Inflammatory macrophage treated with lipopolysaccharide for 1 hour (primary cell): ENCODE measurements around the gene RET.

Experiments used
- DNase-seq, 2 donors: peaks; one replicate each; pipeline ENCODE4 v3.0.0-alpha.2; 2020 to 2022

The RET gene

DNA sequence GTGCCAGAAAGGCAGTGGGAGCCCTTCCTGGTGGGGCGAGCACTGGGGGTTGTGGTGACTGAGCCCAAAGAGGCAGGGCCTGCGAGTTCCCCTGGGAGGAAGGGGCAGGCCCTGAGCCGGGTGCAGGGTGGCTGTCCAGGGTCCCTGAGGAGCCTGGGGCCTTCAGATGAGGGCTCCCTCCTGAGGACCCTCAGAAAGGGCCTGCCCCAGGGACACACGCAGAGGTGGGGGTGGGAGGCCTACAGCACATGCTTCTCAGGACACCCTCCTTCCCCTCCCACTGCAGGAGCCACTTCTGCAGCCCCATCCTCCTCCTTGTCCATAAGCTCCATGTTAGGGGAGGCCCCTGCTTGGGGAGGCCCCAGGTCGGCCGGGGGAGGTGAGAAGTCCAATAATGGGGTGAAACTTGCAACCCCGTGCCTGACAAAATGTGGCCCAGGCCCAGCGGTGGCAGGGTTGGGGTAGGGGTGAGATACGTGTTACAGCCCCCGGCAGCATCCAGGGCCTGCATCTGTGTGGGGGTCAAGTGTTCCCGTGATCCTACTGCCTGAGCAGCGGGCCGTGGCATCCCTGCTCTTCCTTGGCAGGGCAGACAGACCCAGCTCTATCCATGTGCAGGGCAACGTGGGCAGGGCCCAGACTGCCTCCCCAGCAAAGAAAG, 31.8 kb upstream of the RET start:
- no peak for DNase-seq

DNA sequence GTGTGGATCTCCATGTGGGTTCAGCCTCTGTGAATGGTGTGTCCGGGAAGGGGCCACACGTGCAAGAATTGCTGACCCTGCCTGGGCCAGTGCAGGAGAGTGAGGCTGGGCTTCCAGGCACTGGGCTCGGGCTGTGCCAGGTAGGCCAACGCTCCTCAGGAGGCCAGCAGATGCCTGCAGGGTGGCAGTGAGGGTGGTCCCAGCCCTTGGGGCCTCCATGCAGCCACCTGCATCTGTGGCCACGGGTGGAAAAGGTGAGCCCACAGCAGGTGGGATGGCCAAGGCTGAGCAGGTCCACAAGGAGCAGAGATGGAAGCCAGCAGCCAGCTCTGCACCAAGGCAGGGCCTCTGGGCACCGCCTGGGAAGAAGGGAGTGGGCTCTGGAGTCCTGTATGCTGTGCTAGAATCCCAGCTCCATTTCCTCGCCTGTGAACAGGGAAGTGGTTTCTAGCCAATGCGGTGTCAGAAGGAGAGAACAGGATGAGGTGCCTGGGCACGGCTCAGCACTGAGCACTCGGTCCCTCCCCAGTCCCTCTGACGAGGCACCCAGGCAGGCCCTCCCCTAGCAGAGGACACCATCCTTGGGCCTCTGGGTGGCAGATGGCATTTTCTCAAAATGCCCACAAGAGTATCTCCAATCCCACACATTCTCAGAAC, 31.1 kb upstream of the RET start:
- DNase-seq = no peak

DNA sequence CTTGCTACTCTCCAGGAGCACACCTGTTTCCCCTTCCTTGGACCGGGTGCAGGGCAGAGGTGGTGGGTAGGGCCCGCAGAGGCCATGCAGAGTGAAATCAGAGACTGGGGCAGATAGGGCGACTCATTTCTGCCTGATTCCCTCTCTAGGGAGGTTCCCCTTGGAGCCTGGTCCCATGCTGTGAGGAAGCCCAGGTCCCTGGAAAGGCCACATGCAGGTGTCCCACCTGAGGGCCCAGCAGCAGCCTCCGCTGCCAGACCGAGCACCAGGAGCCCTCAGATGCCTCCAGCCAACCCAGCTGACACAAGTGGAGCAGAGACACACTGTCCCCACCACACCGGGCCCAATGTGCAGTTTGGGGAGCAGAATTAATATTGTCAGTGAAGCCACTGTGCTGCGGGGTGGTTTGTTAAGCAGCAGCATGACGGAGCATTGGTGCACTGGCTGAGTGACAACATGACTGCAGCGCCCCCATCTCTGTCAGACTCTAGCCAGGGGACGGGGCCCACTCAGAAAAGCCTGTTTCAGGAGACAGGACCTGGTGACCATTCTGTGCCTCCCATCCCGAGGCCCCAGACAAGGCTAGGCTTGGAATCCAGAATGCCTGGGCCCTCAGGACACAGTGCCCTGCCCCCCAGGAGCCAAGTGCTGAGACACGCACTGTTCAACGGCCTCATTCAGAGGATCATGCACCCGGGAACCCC, 30.4 kb upstream of the RET start:
- DNase-seq = no peak

DNA sequence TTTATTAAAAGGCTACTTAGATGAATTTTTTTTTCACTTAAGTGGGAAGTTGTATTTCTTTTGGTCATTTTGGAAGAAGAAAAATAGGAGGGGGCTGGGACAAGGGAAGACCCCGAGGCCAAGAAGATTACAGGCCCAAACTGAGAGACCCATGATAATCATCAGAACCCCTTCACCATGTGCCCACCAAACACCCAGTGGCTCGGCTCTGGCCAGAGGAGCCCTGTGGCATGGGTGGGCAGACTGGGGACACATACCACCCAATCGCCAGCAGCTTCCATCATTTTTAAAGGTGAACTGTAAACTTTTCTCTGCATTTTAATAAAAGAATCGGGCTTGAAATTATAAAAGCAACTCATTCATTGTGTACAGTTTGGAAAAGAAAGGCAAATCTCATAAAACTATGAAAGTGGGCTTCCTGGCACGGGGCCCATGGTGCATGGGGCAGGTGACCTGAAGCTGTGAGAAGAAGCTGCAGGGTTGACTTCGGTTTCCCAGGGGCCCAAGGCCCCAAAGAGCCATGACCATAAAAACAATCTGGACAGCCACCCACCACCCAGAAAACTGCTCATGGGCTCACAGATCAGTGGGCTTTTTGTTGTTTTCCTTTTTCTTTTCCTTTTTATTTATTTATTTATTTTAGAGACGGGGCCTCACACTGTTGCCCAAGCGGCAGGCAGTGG, 29.4 kb upstream of the RET start:
- DNase-seq = no peak

DNA sequence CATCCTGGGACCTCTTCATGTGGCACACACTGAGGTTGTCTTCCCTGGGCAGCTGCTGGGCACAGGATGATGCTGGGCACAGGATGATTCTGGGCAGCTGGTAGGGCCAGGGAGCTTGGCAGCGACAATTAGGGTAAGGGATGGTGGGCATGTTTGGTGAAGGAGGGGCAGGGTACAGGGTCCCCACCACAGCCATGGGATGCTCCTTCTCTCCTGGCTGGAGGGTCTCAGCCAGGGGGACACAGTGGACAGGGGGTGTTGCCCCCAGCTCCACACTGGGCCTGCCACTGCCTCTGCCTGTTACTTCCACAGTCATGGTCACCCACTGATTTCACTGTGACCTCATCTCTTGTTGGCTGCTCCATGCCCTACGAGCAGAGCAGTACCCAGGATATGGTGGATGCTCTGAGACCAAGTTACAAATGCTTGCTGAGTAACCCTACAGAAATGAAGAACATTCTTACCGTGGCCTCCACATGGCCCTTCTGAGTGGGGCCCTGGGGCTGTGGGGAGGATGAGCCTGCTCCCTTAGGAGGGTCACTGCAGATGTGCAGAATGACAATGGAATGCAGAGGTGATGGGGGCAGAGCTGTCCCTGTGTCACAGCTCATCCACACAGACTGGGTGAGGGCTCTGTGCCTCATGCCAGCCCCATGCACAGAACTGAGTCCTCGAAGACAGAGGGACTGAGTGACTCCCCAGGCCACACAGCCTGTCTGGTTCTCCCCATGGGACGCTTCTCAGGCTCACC, 28.4 kb upstream of the RET start:
- DNase-seq = no peak

DNA sequence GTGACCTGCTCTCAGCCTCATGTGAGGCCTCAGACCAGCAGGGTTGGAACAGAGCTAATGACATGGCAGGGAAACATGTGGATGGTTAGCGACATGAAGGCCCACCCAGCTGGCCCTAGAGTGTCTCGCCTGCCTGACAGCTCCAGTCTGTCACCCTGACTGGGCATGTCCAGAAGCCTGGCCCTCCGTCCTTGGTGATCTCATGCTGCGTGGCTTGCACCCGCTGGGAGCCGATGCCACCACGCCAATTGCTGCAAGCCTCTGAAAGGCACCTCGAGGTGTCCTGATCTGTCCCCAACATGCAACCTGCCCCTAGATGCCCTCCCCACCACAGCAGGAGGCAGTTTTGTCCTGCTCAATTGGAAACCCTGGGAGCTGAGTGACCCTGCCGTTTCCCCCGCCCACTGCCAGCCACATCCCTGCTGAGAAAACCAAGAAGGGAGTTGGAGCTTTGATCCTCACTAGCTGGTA, 27.8 kb upstream of the RET start:
- no peak for DNase-seq

DNA sequence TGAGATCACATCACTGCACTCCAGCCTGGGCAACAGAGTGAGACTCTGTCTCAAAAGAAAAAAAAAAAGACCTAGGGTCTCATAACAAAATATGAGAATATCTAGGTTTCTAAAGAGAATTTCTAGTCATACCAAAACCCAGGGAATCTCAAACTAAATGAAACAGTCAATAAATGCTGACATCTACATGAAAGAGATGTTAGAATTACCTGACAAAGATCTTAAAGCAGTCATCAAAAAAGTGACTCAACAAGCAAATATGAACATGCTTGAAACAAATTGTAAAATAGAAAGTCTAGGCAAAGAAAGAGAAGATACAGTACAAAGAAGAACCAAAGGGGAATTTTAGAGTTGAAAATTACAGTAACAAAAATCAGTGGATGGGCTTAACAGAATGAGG, 26.9 kb upstream of the RET start:
- no peak for DNase-seq

DNA sequence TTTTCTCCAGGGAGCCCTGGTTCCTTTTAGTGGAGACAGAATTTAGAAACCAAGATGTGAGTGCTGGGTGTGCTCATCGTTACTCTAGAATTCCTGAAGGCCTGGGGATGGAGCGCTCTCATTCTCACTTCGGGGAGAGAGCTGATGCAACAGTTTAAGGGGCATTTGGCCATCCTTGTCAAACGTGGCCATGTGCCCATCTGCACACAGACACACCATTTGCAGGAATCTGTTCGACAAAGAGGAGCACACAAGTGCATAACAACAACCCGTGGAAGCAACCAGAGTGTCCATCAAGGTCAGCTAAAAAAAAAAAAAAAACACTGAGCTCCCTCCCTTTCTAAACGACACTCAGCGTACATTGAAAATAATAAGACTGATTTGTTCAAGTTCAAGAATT, 23.0 kb upstream of the RET start:
- no peak for DNase-seq

DNA sequence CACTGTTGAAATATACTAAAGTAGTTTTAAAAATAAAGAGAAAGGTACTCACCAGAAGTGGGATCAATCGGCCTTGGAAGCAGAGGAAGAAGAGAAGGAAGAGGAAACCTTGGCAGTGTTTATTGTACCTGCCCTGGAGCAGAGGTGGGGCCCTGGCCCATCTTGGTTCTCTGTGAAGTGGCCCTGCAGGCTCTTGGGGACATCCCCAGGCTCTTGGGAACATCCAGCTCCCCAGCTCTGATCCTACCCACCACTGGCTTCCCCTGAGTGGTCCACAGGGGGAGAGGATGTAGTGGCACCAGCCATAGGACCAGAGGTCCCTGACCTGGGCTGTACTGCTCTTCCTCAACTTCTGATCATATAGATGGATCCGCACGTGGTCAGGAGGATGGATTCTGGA, 22.3 kb upstream of the RET start:
- no peak for DNase-seq

DNA sequence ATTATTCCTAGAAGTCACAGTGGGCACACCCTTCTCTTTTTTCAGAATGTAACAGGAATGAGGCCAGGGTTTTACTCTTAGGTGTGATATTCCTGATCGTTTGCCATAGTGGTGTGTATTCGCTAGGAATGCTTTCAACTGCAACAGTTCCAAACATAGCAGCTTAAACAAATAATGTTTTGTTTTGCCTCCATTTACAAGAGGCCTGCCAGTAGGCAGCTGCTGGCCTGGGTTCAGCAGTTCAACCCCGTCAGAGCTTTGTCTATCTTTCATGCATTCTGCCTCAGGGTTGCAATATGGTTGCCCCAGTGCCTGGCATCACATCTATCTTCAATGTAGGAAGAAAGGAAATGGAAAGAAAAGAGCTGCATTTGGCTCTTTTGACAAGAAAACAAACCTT, 21.7 kb upstream of the RET start:
- DNase-seq = no peak

DNA sequence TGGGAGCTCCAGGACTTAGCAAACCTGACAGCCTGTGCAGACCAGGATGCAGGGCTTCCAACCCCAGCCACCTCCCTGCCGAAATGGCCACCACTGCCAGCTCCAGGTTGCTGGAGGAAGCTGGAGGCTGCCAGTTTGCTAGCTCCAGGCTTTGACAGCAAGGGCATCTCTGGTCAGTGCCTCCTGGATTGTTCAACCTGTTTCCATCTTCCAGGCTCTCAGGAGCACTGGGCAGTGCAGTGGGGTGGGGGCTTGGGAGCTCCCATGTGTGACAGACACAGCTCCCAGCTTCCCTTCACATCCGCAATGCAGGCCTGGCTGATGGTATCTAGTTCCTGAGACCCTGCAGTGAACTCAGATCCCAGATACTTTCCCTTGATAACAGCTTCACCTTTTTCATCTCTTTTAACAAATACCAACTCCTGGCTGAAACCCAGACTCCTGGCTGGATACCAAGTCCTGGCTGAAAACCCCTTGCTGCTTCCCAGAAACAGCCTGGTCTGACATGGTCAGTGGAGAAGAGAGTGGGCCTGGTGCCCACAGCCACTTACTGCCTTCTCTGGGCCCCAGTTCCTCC, 20.8 kb upstream of the RET start:
- DNase-seq = no peak

DNA sequence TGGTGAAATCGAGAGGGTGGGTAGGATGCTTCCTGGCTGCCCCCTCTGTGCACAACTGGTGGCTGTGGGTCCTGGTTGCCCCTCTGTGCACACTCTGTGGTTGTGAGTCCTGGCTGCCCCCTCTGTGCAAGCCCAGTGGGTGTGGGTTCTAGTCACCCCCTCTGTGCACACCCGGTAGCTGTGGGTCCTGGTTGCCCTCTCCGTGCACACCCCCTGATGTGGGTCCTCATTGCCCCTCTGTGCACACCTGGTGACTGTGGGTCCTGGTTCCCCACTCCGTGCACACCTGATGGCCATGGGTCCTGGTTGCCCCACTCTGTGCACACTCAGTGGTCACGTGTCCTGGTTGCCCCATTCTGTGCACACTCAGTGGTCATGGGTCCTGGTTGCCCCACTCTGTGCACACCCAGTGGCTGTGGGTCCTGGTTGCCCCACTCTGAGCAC, 20.3 kb upstream of the RET start:
- no peak for DNase-seq

DNA sequence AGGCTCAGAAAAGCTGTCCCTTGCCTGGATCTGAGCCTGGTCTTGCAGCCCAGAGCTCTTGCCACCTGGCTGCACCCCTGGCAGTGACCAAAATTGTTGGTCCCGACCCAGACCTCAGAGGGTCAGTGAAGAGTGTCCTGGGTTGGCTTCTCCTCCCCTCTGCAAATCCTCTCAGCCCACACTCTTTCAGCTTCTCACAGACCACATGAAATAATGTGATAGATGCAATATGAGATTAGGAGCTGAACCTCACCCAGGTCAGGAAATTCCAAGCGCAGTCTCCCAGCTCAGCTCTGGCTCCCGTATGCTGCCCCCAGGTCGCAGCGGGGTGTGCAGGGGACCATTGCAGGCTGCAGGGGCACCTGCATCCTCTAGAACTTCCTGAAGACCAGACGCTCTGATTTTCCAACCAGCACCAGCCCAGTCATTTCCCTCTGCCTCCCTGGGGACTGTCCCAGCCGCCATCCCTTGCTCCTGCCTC, 19.6 kb upstream of the RET start:
- no peak for DNase-seq

DNA sequence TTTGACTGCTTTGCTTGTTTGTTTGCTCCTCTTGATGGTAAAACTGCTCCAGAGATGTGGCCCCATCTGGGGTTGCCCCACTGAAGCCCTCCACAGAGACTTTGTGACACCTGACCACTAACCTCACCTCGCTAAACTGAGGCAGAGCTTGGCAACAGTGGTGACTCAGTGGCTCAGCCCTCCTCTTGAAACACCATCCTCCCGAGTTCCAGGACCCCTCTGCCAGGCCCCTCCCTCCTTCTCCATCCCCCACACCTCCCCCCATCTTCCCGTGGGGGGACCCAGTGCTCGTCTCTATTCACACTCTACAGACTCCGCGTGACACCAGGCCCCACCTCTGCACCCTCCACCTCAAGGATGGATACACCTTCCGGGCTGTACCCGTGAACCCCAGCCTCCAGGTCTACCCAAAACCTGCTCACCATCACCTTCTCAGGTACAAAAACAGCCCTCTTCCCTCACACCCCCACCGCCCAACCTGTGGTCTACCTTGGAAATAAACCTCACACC, 19.0 kb upstream of the RET start:
- no peak for DNase-seq

DNA sequence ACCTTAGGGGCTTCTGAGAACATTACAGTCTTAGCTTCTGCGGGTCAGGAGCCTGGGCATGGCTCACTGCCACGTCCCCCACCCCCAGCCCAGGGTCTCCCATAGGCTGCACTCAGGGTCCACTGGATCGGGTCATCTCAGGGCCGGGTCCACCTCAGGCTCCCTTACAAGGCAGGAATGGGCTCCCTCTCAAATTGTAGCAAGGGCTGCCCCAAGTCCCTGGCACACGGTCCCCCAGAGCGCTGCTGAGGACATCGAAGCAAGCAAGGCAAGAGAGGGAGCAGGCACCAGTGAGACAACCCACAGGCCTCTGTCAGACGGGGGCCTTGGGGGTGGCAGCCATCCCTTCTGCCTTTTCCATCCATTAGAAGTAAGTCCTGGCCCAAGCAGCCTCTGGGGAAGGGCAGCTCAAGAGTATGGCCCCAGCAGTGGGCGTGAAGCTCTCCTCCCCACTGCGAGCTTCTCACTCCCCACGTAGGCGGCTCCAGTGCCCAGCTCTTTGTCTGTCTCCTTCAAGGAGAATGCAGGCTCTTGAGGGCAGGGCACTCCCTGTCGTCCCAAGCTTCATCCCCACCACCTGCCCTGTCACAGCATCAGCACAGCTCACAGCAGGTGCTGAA, 18.0 kb upstream of the RET start:
- no peak for DNase-seq

DNA sequence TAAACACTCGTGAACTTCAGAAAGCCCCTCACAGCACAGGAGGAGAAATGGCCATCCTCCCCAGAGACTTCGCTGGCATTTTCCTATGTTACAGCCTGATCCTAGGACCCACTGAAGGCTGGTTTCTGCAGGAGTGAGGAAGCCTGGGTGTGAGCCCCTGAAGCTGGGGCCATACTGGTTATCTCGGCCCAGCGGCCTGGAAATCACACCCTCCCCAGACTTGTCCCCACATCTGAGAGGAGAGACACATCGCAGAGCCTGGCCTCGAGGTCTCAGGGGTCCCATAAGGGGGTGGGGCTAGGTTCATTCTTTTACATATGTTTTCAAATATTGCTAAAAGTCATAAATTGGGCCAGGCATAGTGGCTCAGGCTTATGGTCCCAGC, 17.5 kb upstream of the RET start:
- no peak for DNase-seq

DNA sequence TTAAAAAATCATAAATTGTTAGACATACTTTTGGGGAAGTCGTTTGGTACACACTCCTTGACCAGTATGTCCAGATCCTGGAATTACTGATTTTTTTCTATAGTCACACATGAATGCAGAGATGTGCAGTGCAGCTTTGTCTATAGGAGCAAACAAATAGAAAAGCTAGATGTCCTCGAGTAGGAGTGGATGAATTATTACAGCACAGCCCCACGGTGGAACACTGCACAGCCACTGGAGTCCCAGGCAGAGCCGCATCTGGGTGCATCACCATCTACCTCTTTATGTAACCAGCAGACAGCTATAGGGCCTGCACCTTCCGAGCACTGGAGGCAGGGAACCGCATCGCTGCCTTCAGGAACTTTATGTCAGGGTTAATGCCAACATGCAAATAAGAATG, 17.0 kb upstream of the RET start:
- no peak for DNase-seq

DNA sequence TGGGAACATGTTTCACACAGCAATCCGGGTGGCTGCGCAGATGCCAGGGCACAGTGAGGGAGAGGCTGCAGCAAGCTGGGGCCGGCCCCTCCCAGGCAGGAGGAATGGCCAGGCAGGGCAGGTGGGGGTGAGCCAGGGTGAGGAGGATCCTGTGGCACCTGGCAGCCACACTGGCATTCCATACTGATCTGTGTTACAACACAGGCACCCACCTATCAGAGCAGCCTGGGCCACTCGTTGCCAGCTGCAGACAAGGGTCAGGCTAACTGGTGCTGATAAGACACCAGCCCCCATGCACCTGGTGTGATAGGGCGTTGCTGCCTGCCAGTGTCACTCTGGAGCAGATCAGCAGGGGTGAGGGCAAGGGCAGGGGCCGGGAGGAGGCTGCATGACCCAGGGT, 16.6 kb upstream of the RET start:
- no peak for DNase-seq

DNA sequence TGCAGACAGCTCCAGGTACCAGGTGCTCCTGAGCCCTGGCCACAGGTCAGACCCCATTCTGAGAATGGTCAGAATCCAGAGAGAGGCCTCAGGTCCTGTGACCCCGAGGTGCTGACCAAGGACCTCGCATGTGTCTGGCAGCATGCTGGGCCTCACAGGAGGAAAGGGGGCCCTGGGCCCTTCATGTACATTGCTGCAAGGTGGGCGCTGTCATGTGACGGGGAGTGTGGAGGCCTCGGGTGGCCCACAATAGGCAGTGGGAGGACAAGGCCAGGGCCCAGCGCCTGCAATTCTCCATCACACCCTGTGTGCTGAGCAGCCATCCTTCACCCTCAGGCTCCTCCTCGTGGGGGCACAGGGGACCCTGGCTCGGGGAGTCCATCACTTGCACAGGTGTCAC, 15.5 kb upstream of the RET start:
- DNase-seq = no peak

DNA sequence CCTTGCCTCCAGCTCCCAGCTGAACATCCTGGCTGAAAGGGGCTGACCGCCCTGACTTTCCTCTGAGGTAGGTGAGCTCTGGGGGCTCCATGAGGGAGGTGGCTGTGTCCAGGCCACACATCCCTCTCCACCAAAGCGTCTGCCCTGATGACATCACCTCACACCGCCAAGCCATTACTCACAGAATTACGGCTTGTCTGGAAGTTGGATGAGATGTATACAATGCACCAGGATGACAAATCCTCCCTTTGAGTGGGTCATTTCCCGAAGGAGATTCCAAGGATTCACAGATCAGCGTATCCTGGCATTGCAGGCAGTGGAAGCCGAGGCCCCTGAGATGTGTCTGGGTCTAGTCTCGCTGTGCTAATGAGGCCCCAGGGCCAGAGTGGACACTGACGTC, 15.1 kb upstream of the RET start:
- DNase-seq = no peak

DNA sequence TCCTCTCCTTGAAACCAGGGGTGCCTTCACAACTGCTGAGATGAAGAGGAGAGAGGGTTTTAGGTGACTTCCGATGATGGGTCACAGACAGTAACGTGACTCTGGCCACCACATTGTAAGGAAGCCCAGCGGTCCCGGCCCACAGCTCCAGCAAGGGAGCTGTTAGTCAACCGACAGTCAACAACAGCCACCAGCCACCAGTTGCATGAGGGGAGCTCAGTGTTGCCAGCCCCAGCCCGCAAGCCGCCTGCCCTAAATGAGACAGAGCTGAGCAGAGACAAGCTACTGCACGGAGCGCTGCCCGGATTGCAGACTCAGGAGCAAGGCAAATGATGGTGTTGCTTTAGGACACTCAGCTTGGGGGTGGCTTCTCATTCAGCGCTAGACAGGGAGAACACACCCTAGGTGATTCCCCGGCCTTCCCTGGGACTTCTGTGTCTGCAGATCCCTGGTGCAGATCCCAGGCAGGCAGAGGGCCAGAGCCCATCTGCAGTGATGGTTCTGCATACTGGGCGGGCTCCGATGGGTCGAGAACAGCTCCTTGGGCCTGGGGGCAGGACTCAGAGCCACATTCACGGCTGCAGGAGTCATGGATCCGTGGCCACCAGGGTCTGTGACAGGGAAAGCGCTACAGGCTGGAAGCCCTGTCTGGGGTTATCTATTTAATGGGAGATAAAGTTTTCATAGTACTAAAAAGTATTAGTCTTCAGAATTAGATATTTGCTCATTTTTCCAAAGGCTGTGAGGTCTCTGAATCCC, 14.3 kb upstream of the RET start:
- DNase-seq = no peak
